T-helper 2 cell treated with Interferon-gamma antibody and Interleukin-4, amounts not matched to agents 100 ng/mL and 5 ng/mL, for 36 hours (primary cell): ENCODE measurements around the gene STON1. TPM values are rescaled to one million over a fixed set of nuclear protein-coding genes. Genes with fewer than 3 reads are reported as not detected.
"Not testable (repeated sequence)": the region's sequence is repeated elsewhere in the genome, so short reads cannot be mapped to it uniquely, and the experiment has no call there.

Source experiments
- intact Hi-C: fragments of 100-400 bp; cut with micrococcal nuclease; formaldehyde crosslinking; loops from one replicate; pipeline ENCODE4 v1.15.1; 2023
- total RNA-seq: library from RNA; stranded (reverse); gene quantifications from 2 replicates; pipeline ENCODE4 v1.2.3, GENCODE V29; 2022

The STON1 gene
- total RNA-seq, 1 donor from 2014 or later, result 1.9 TPM

GRCh38 chr2:48607307-48608014, 77.5 kb downstream of the STON1 start:
- intact Hi-C loops, result loop anchor here (10.0 kb wide), 1 partner anchor 1797 kb away; no protein-coding TSS in a partner anchor

GRCh38 chr2:48613211-48613610, 83.3 kb downstream of the STON1 start:
- intact Hi-C loops, result no loop called here

- intact Hi-C loops, result not testable (repeated sequence)
These were observed 84.6 kb downstream of the STON1 start for GRCh38 chr2:48614581-48614980.

GRCh38 chr2:48617618-48618017, 87.7 kb downstream of the STON1 start, which contains the start of gene GTF2A1L:
GTF2A1L (plus strand) TSS chr2:48617856; CDS start chr2:48617875, 19 bp downstream.
- intact Hi-C loops, result no loop called here

GRCh38 chr2:48619526-48619925, 89.6 kb downstream of the STON1 start:
- intact Hi-C loops, result no loop called here

- intact Hi-C loops, result no loop called here
These were observed 90.7 kb downstream of the STON1 start for GRCh38 chr2:48620604-48621003.

GRCh38 chr2:48622691-48623090, 92.7 kb downstream of the STON1 start:
- intact Hi-C loops, result not testable (repeated sequence)

- intact Hi-C loops, result no loop called here
These were observed 94.7 kb downstream of the STON1 start for GRCh38 chr2:48624696-48625095.

GRCh38 chr2:48626047-48626446, 96.1 kb downstream of the STON1 start:
- intact Hi-C loops, result no loop called here

GRCh38 chr2:48633143-48633542, 103.2 kb downstream of the STON1 start:
- intact Hi-C loops, result no loop called here

GRCh38 chr2:48635786-48636185, 105.8 kb downstream of the STON1 start:
- intact Hi-C loops, result no loop called here

GRCh38 chr2:48638261-48638660, 108.3 kb downstream of the STON1 start:
- intact Hi-C loops, result no loop called here

Other genes with a start within 250 kb of the STON1 start
- 50.4 and 51.2 TPM in 2 replicates for gene FOXN2, start 215.5 kb upstream of the STON1 start, total RNA-seq
- 36.2 and 37.8 TPM in 2 replicates for gene PPP1R21, start 89.4 kb upstream of the STON1 start, total RNA-seq
- not detected in 2 replicates for gene GTF2A1L, start 87.7 kb downstream of the STON1 start, total RNA-seq
- gene LHCGR, start 225.6 kb downstream of the STON1 start, total RNA-seq, result not detected in 2 replicates